H9 (cell line): ENCODE results near the gene CACNA2D3. TPM values are rescaled to one million over a fixed set of nuclear protein-coding genes. Genes with fewer than 3 reads are reported as not detected.

Experiments
- DNase-seq: peaks from one replicate; pipeline ENCODE4 v3.0.0-alpha.2; 2017
- H2AFZ ChIP-seq: one replicate; pipeline ENCODE4 v1.6.1; 2013; ENCODE audit warnings: mild to moderate bottlenecking, low read length, control low read depth, moderate library complexity
- H2AK5ac ChIP-seq: 2 replicates; pipeline ENCODE4 v1.6.1; 2013; ENCODE audit warnings: low read length, control low read depth, mixed read lengths; ENCODE audit not compliant: insufficient read length
- H2BK120ac ChIP-seq: one replicate; pipeline ENCODE4 v1.6.1; 2013; ENCODE audit warnings: low read depth, mild to moderate bottlenecking, low read length, control low read depth, inconsistent platforms; ENCODE audit not compliant: poor library complexity, severe bottlenecking
- H2BK12ac ChIP-seq: 2 replicates; pipeline ENCODE4 v1.6.1; 2013; ENCODE audit warnings: low read length, control low read depth, mixed read lengths, low read depth; ENCODE audit not compliant: insufficient read length
- H2BK15ac ChIP-seq: 2 replicates; pipeline ENCODE4 v1.6.1; 2013; ENCODE audit warnings: low read depth, low read length, control low read depth
- H2BK20ac ChIP-seq: one replicate; pipeline ENCODE4 v1.6.1; 2013; ENCODE audit warnings: low read depth, mild to moderate bottlenecking, low read length, control low read depth, inconsistent platforms; ENCODE audit not compliant: poor library complexity, severe bottlenecking
- H2BK5ac ChIP-seq: 2 replicates; pipeline ENCODE4 v1.6.1; 2013; ENCODE audit warnings: low read length, control low read depth, mixed read lengths; ENCODE audit not compliant: insufficient read length
- H3K14ac ChIP-seq: 2 replicates; pipeline ENCODE4 v1.6.1; 2013; ENCODE audit warnings: low read length, control low read depth; ENCODE audit not compliant: insufficient read depth
- H3K18ac ChIP-seq: 2 replicates; pipeline ENCODE4 v1.6.1; 2013; ENCODE audit warnings: low read depth, mild to moderate bottlenecking, mixed read lengths, low read length, control low read depth; ENCODE audit not compliant: insufficient read length
- H3K23ac ChIP-seq: 2 replicates; pipeline ENCODE4 v1.6.1; 2013; ENCODE audit warnings: low read length, control low read depth, mixed read lengths, low read depth; ENCODE audit not compliant: insufficient read length
- H3K23me2 ChIP-seq: 2 replicates; pipeline ENCODE4 v1.6.1; 2013; ENCODE audit warnings: low read depth, mild to moderate bottlenecking, mixed read lengths, low read length, control low read depth; ENCODE audit not compliant: insufficient read length, poor library complexity, severe bottlenecking
- H3K27ac ChIP-seq: 2 replicates; pipeline ENCODE4 v1.5.1; 2013; ENCODE audit warnings: low read length, control low read depth, mixed read lengths, low read depth; ENCODE audit not compliant: insufficient read length
- H3K27me3 ChIP-seq: 2 replicates; pipeline ENCODE4 v1.6.1; 2013; ENCODE audit warnings: low read length, control low read depth, inconsistent platforms; ENCODE audit not compliant: insufficient read depth
- H3K4ac ChIP-seq: 2 replicates; pipeline ENCODE4 v1.6.1; 2013; ENCODE audit warnings: low read depth, mild to moderate bottlenecking, control low read depth, inconsistent platforms, low read length, moderate library complexity
- H3K4me1 ChIP-seq: 2 replicates; pipeline ENCODE4 v1.6.1; 2013; ENCODE audit warnings: low read length, control low read depth, inconsistent platforms; ENCODE audit not compliant: insufficient read depth
- H3K4me2 ChIP-seq: 2 replicates; pipeline ENCODE4 v1.6.1; 2013; ENCODE audit warnings: low read length, control low read depth, mixed read lengths; ENCODE audit not compliant: insufficient read length, insufficient read depth
- H3K56ac ChIP-seq: 2 replicates; pipeline ENCODE4 v1.6.1; 2013; ENCODE audit warnings: low read depth, mild to moderate bottlenecking, mixed read lengths, low read length, control low read depth; ENCODE audit not compliant: insufficient read length
- H3K79me1 ChIP-seq: 2 replicates; pipeline ENCODE4 v1.6.1; 2013; ENCODE audit warnings: low read depth, mild to moderate bottlenecking, moderate library complexity, low read length, control low read depth, inconsistent platforms; ENCODE audit not compliant: insufficient read depth, poor library complexity, severe bottlenecking
- H3K79me2 ChIP-seq: 2 replicates; pipeline ENCODE4 v1.6.1; 2013; ENCODE audit warnings: low read length, control low read depth, inconsistent platforms; ENCODE audit not compliant: insufficient read depth
- H3K9ac ChIP-seq: 2 replicates; pipeline ENCODE4 v1.6.1; 2013; ENCODE audit warnings: low read length, control low read depth, mixed read lengths; ENCODE audit not compliant: insufficient read length; ENCODE audit errors: extremely low read depth
- H3K9me3 ChIP-seq: one replicate; pipeline ENCODE4 v1.6.1; 2013; ENCODE audit warnings: low read depth, low read length, inconsistent platforms; ENCODE audit not compliant: control insufficient read depth
- H3T11ph ChIP-seq: one replicate; pipeline ENCODE4 v1.6.1; 2013; ENCODE audit warnings: mild to moderate bottlenecking, low read length, control low read depth, inconsistent platforms
- H4K20me1 ChIP-seq: one replicate; pipeline ENCODE4 v1.6.1; 2013; ENCODE audit not compliant: control insufficient read depth, insufficient read length, insufficient read depth
- H4K5ac ChIP-seq: 2 replicates; pipeline ENCODE4 v1.6.1; 2013; ENCODE audit warnings: low read depth, mild to moderate bottlenecking, mixed read lengths, low read length, control low read depth; ENCODE audit not compliant: insufficient read length
- H4K8ac ChIP-seq: replicated peaks from 2 replicates; pipeline ENCODE4 v1.6.1; 2013; ENCODE audit warnings: low read length, control low read depth, mixed read lengths, low read depth; ENCODE audit not compliant: insufficient read length
- H4K91ac ChIP-seq: 2 replicates; pipeline ENCODE4 v1.6.1; 2013; ENCODE audit warnings: low read depth, mild to moderate bottlenecking, moderate library complexity, mixed read lengths, low read length, control low read depth; ENCODE audit not compliant: insufficient read length
- H3K27ac Mint-ChIP-seq, 3 experiments: 2 replicates in 2 of 3; 3 replicates in 1 of 3; pipeline ENCODE4 v1.8.0; 2020 to 2021; ENCODE audit warnings: mixed read lengths in 3 of 3, mild to moderate bottlenecking in 1 of 3, moderate library complexity in 1 of 3
- H3K27me3 Mint-ChIP-seq: 2 replicates; pipeline ENCODE4 v1.8.0; 2021; ENCODE audit warnings: low read depth, mild to moderate bottlenecking, moderate library complexity, mixed read lengths
- H3K36me3 Mint-ChIP-seq, 3 experiments: 2 replicates in 2 of 3; 3 replicates in 1 of 3; pipeline ENCODE4 v1.8.0; 2020 to 2021; ENCODE audit warnings: low read depth in 3 of 3, mixed read lengths in 3 of 3; ENCODE audit not compliant: insufficient read depth in 1 of 3
- H3K4me1 Mint-ChIP-seq, 2 experiments: 2 replicates each; pipeline ENCODE4 v1.8.0; 2020; ENCODE audit warnings: mixed read lengths in 2 of 2
- H3K4me3 Mint-ChIP-seq, 2 experiments: 2 replicates in 1 of 2; 3 replicates in 1 of 2; pipeline ENCODE4 v1.8.0; 2020 to 2021; ENCODE audit warnings: mild to moderate bottlenecking in 2 of 2, mixed read lengths in 2 of 2, moderate library complexity in 1 of 2
- H3K9me3 Mint-ChIP-seq, 2 experiments: 2 replicates in 1 of 2; 3 replicates in 1 of 2; pipeline ENCODE4 v1.8.0; 2020; ENCODE audit warnings: mild to moderate bottlenecking in 2 of 2, mixed read lengths in 2 of 2, moderate library complexity in 1 of 2
- WGBS: extraction: QIAGEN DNeasy Blood & Tissue Kit; methylation state at CpG from one replicate; pipeline ENCODE4 v1.1.7; 2013; ENCODE audit warnings: missing lambda C conversion rate, low lambda C conversion rate, mixed read lengths; ENCODE audit not compliant: insufficient read length; ENCODE audit errors: extremely low coverage; 5-methylcytosine and 5-hydroxymethylcytosine counted together
- total RNA-seq: library from RNA; stranded (reverse); gene quantifications from 2 replicates; pipeline ENCODE4 v1.2.1, GENCODE V29; 2021
- TF ChIP-seq, protein P1 (sequence below): fragments of 200-600 bp; sonication (generic); conservative IDR thresholded peaks from 3 replicates; pipeline ENCODE4 v1.8.0; 2021; ENCODE audit warnings: antibody characterized with exemption, mild to moderate bottlenecking

The CACNA2D3 gene
- total RNA-seq, 1 experiment from 2014 or later = 3.2 TPM

- H2AK5ac ChIP-seq = no peak overlapping the region
- H3K9me3 ChIP-seq = no peaks in the 10 kb centered on the region
- no peaks in the 10 kb centered on the region for H3K27me3 ChIP-seq
- no peak overlapping the region for H3T11ph ChIP-seq
- WGBS = no CpG with 5 or more reads among the region's 9 CpGs
- H2AFZ ChIP-seq = no peak overlapping the region
- Mint-ChIP-seq H3K4me1 (peaks cover 28% of the 10 kb centered on the region in 2 experiments), H3K36me3 (no peaks in the 10 kb centered on the region), H3K9me3 (no peaks in the 10 kb centered on the region; a peak in 1 of 5 replicates), H3K27ac (no peak overlapping the region), H3K27me3 (peaks cover 2% of the 10 kb centered on the region), H3K4me3 (no peak overlapping the region)
- H3K4ac ChIP-seq = no peak overlapping the region
- no peak overlapping the region for H3K23ac ChIP-seq
- H2BK12ac ChIP-seq = no peak overlapping the region
- no peak overlapping the region for H3K56ac ChIP-seq
- TF ChIP-seq, protein P1, sequence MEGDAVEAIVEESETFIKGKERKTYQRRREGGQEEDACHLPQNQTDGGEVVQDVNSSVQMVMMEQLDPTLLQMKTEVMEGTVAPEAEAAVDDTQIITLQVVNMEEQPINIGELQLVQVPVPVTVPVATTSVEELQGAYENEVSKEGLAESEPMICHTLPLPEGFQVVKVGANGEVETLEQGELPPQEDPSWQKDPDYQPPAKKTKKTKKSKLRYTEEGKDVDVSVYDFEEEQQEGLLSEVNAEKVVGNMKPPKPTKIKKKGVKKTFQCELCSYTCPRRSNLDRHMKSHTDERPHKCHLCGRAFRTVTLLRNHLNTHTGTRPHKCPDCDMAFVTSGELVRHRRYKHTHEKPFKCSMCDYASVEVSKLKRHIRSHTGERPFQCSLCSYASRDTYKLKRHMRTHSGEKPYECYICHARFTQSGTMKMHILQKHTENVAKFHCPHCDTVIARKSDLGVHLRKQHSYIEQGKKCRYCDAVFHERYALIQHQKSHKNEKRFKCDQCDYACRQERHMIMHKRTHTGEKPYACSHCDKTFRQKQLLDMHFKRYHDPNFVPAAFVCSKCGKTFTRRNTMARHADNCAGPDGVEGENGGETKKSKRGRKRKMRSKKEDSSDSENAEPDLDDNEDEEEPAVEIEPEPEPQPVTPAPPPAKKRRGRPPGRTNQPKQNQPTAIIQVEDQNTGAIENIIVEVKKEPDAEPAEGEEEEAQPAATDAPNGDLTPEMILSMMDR = no peak
- DNase-seq = no peak
- no peak overlapping the region for H2BK15ac ChIP-seq
- H2BK120ac ChIP-seq = no peak overlapping the region
- H2BK20ac ChIP-seq = no peak overlapping the region
- no peak overlapping the region for H3K9ac ChIP-seq
- H4K91ac ChIP-seq = no peak overlapping the region
- H3K23me2 ChIP-seq = no peaks in the 10 kb centered on the region
- H3K27ac ChIP-seq = no peak overlapping the region
- peaks cover 6% of the 10 kb centered on the region; the same call in 1 of the 2 replicates for H3K4me1 ChIP-seq
- H4K5ac ChIP-seq = no peak overlapping the region
- H3K14ac ChIP-seq = no peak overlapping the region
- no peaks in the 10 kb centered on the region for H3K79me2 ChIP-seq
- no peak overlapping the region for H2BK5ac ChIP-seq
- H4K20me1 ChIP-seq = no peaks in the 10 kb centered on the region
- H3K4me2 ChIP-seq = no peak overlapping the region
- H3K18ac ChIP-seq = no peak overlapping the region
- no peak overlapping the region for H4K8ac ChIP-seq
- H3K79me1 ChIP-seq = no peaks in the 10 kb centered on the region
Observed at GRCh38 chr3:54342676-54343075, 220.3 kb downstream of the CACNA2D3 start.
